A172 (cell line): ENCODE data around the gene EYA4. TPM values are rescaled to one million over a fixed set of nuclear protein-coding genes. Genes with fewer than 3 reads are reported as not detected.

ENCODE experiments used
- DNase-seq: peaks from one replicate; pipeline ENCODE4 v3.0.0-alpha.2; 2015; ENCODE audit warnings: low spot score
- total RNA-seq: library from RNA; depleted of rRNA; stranded (reverse); fragments of >200 nt; shearing (Covaris generic); gene quantifications from 2 replicates; pipeline ENCODE4 v1.2.3, GENCODE V29; 2014

The EYA4 gene
- total RNA-seq, 1 experiment from 2014 or later = not detected

GRCh38 chr6:133288662-133289061, 47.5 kb downstream of the EYA4 start:
- DNase-seq = no peak

GRCh38 chr6:133289733-133290306, 48.7 kb downstream of the EYA4 start:
- DNase-seq = no peak

- no peak for DNase-seq
These were observed 49.8 kb downstream of the EYA4 start for GRCh38 chr6:133290930-133291329.

GRCh38 chr6:133291671-133292070, 50.5 kb downstream of the EYA4 start:
- no peak for DNase-seq

GRCh38 chr6:133297657-133298056, 56.5 kb downstream of the EYA4 start:
- no peak for DNase-seq

GRCh38 chr6:133298335-133298734, 57.2 kb downstream of the EYA4 start:
- DNase-seq = no peak

- DNase-seq = no peak
These were observed 57.6 kb downstream of the EYA4 start for GRCh38 chr6:133298801-133299200.

GRCh38 chr6:133300896-133301295, 59.7 kb downstream of the EYA4 start:
- no peak for DNase-seq

- DNase-seq = no peak
These were observed 60.7 kb downstream of the EYA4 start for GRCh38 chr6:133301835-133302234.

- DNase-seq = no peak
These were observed 65.8 kb downstream of the EYA4 start for GRCh38 chr6:133306931-133307330.

- no peak for DNase-seq
These were observed 68.4 kb downstream of the EYA4 start for GRCh38 chr6:133309579-133309978.

- DNase-seq = no peak
These were observed 70.8 kb downstream of the EYA4 start for GRCh38 chr6:133312006-133312405.

- DNase-seq = no peak
These were observed 71.9 kb downstream of the EYA4 start for GRCh38 chr6:133313068-133313467.

GRCh38 chr6:133314947-133315346, 73.8 kb downstream of the EYA4 start:
- DNase-seq = no peak

GRCh38 chr6:133315811-133316210, 74.7 kb downstream of the EYA4 start:
- no peak for DNase-seq

- DNase-seq = no peak
These were observed 76.5 kb downstream of the EYA4 start for GRCh38 chr6:133317704-133318103.

GRCh38 chr6:133326584-133326983, 85.4 kb downstream of the EYA4 start:
- DNase-seq = no peak

GRCh38 chr6:133333852-133334251, 92.7 kb downstream of the EYA4 start:
- no peak for DNase-seq

GRCh38 chr6:133337308-133337707, 96.2 kb downstream of the EYA4 start:
- no peak for DNase-seq

- no peak for DNase-seq
These were observed 98.6 kb downstream of the EYA4 start for GRCh38 chr6:133339543-133340384.

GRCh38 chr6:133340557-133340956, 99.4 kb downstream of the EYA4 start:
- DNase-seq = peak; percentile 16

- peak; percentile 18 for DNase-seq
These were observed 100.5 kb downstream of the EYA4 start for GRCh38 chr6:133341607-133342158.

- DNase-seq = no peak
These were observed 102.1 kb downstream of the EYA4 start for GRCh38 chr6:133343220-133343619.
